Natural killer cell (primary cell): ENCODE results near the gene TM4SF4. TPM values are rescaled to one million over a fixed set of nuclear protein-coding genes. Genes with fewer than 3 reads are reported as not detected.

ENCODE experiments used
- ATAC-seq, 3 donors: fragments of 150-1000 bp in 2 of 3; fragments of 200-7000 bp in 1 of 3; cut with Tn5 transposase; 1 replicate in 1 of 3; 2 replicates in 2 of 3; pipeline ENCODE4 v1.10.0; 2021; ENCODE audit warnings: mild to moderate bottlenecking in 2 of 3, moderate library complexity in 2 of 3
- DNase-seq, 2 donors: peaks; one replicate each; pipeline versions ENCODE4 v3.0.0 to v3.0.0-alpha.2; 2013 to 2021; ENCODE audit warnings: mixed read lengths in 1 of 2
- H3K27ac ChIP-seq: one replicate; pipeline ENCODE4 v1.5.1; 2013; ENCODE audit warnings: mild to moderate bottlenecking, low read length
- H3K27me3 ChIP-seq: one replicate; pipeline ENCODE4 v1.6.1; 2013; ENCODE audit warnings: low read length; ENCODE audit not compliant: control insufficient read depth, insufficient read depth
- H3K36me3 ChIP-seq: one replicate; pipeline ENCODE4 v1.6.1; 2013; ENCODE audit warnings: low read length; ENCODE audit not compliant: control insufficient read depth, insufficient read depth
- H3K4me1 ChIP-seq: one replicate; pipeline ENCODE4 v1.6.1; 2013; ENCODE audit warnings: low read length; ENCODE audit not compliant: control insufficient read depth, insufficient read depth
- H3K4me3 ChIP-seq: one replicate; pipeline ENCODE4 v1.5.1; 2013; ENCODE audit warnings: low read length
- H3K9me3 ChIP-seq: one replicate; pipeline ENCODE4 v1.6.1; 2013; ENCODE audit warnings: low read length; ENCODE audit not compliant: control insufficient read depth, insufficient read depth
- H3K27ac Mint-ChIP-seq, 2 donors: one replicate each; pipeline ENCODE4 v1.8.0; 2022; ENCODE audit warnings: mild to moderate bottlenecking in 2 of 2, mixed read lengths in 2 of 2, moderate library complexity in 1 of 2
- H3K27me3 Mint-ChIP-seq, 2 donors: one replicate each; pipeline ENCODE4 v1.8.0; 2022; ENCODE audit warnings: low read depth in 2 of 2, mixed read lengths in 2 of 2
- H3K36me3 Mint-ChIP-seq: one replicate; pipeline ENCODE4 v1.8.0; 2022; ENCODE audit warnings: mixed read lengths
- H3K4me1 Mint-ChIP-seq, 2 donors: one replicate each; pipeline ENCODE4 v1.8.0; 2022; ENCODE audit warnings: mixed read lengths in 2 of 2
- H3K4me3 Mint-ChIP-seq: one replicate; pipeline ENCODE4 v1.8.0; 2022; ENCODE audit warnings: mild to moderate bottlenecking, moderate library complexity, mixed read lengths
- H3K9me3 Mint-ChIP-seq, 2 donors: one replicate each; pipeline ENCODE4 v1.8.0; 2022; ENCODE audit warnings: mixed read lengths in 2 of 2
- CTCF ChIP-seq: fragments of 200-600 bp; IDR thresholded peaks from one replicate; pipeline ENCODE4 v1.8.0; 2022; ENCODE audit warnings: antibody characterized with exemption
- WGBS: methylation state at CpG from one replicate; pipeline ENCODE4 v1.1.7; 2013; ENCODE audit warnings: missing lambda C conversion rate; ENCODE audit not compliant: insufficient coverage; 5-methylcytosine and 5-hydroxymethylcytosine counted together
- intact Hi-C: fragments of 100-400 bp; cut with micrococcal nuclease; formaldehyde crosslinking; loops from one replicate; pipeline ENCODE4 v1.14.2; 2022
- total RNA-seq, 4 donors: library from RNA; stranded (reverse); fragments of 120-200 nt in 1 of 4; gene quantifications; one replicate each; pipeline versions ENCODE4 v1.2.3 to v1.2.4, GENCODE V29; 2013 to 2022

Gene TM4SF4
- total RNA-seq: not detected
- not detected for total RNA-seq (2013)

- Histone ChIP-seq H3K27me3 (no peaks in the 10 kb centered on the region), H3K4me1 (no peaks in the 10 kb centered on the region), H3K4me3 (no peak within 1 kb of the TSS), H3K36me3 (no peaks in the 10 kb centered on the region), H3K9me3 (no peaks in the 10 kb centered on the region), H3K27ac (no peak within 1 kb of the TSS)
- H3K4me3 Mint-ChIP-seq: no peak within 1 kb of the TSS
- no peaks in the 10 kb centered on the region for H3K27me3 Mint-ChIP-seq
- no peaks in the 10 kb centered on the region for H3K9me3 Mint-ChIP-seq
- TF ChIP-seq CTCF: no peak
- no peaks in the 10 kb centered on the region for H3K36me3 Mint-ChIP-seq
- H3K4me1 Mint-ChIP-seq: peaks cover 9 to 11% of the 10 kb centered on the region in 2 donors
- ATAC-seq: no peak
- WGBS: 75% methylated on average over 4 of the region's 5 CpGs
- intact Hi-C loops: no loop called here
- no peak for DNase-seq
- H3K27ac Mint-ChIP-seq: no peak within 1 kb of the TSS
Measured at GRCh38 chr3:149474250-149474817, at the start of gene TM4SF4. Gene TM4SF4, plus strand, starts transcription at chr3:149474697. Its CDS starts 181 bp downstream, at chr3:149474878.

- Histone ChIP-seq H3K36me3 (no peaks in the 10 kb centered on the region), H3K4me3 (no peak overlapping the region), H3K9me3 (no peaks in the 10 kb centered on the region), H3K27ac (no peak overlapping the region), H3K27me3 (no peaks in the 10 kb centered on the region), H3K4me1 (no peaks in the 10 kb centered on the region)
- no peak for TF ChIP-seq CTCF
- no peak overlapping the region for H3K27ac Mint-ChIP-seq
- H3K4me3 Mint-ChIP-seq: no peak overlapping the region
- H3K27me3 Mint-ChIP-seq: peaks cover 0 to 3% of the 10 kb centered on the region in 2 donors
- ATAC-seq (no peak), DNase-seq (no peak)
- no peaks in the 10 kb centered on the region for H3K36me3 Mint-ChIP-seq
- no peaks in the 10 kb centered on the region for H3K9me3 Mint-ChIP-seq
- intact Hi-C loops: no loop called here
- 82% methylated on average over 1 of the region's 2 CpGs for WGBS
- H3K4me1 Mint-ChIP-seq: no peaks in the 10 kb centered on the region
Measured at GRCh38 chr3:149424918-149425317, 49.6 kb upstream of the TM4SF4 start.

GRCh38 chr3:149426325-149426724, 48.2 kb upstream of the TM4SF4 start:
- H3K36me3 ChIP-seq: no peaks in the 10 kb centered on the region
- Mint-ChIP-seq H3K27me3 (peaks cover 0 to 3% of the 10 kb centered on the region in 2 donors), H3K27ac (no peak overlapping the region), H3K36me3 (no peaks in the 10 kb centered on the region), H3K4me3 (no peak overlapping the region), H3K4me1 (no peaks in the 10 kb centered on the region), H3K9me3 (no peaks in the 10 kb centered on the region)
- 94% methylated on average over 2 of the region's 2 CpGs for WGBS
- DNase-seq: no peak
- H3K4me1 ChIP-seq: no peaks in the 10 kb centered on the region
- H3K27me3 ChIP-seq: no peaks in the 10 kb centered on the region
- intact Hi-C loops: no loop called here
- H3K4me3 ChIP-seq: no peak overlapping the region
- H3K27ac ChIP-seq: no peak overlapping the region
- no peaks in the 10 kb centered on the region for H3K9me3 ChIP-seq
- no peak for TF ChIP-seq CTCF
- no peak for ATAC-seq

- 100% methylated on average over 2 of the region's 2 CpGs for WGBS
- no peak for TF ChIP-seq CTCF
- no peaks in the 10 kb centered on the region for H3K9me3 ChIP-seq
- no peaks in the 10 kb centered on the region for H3K4me1 Mint-ChIP-seq
- H3K36me3 ChIP-seq: no peaks in the 10 kb centered on the region
- H3K27me3 Mint-ChIP-seq: no peaks in the 10 kb centered on the region
- H3K27ac Mint-ChIP-seq: no peak overlapping the region
- no peak for ATAC-seq
- no peak for DNase-seq
- H3K9me3 Mint-ChIP-seq: no peaks in the 10 kb centered on the region
- no peaks in the 10 kb centered on the region for H3K36me3 Mint-ChIP-seq
- no peak overlapping the region for H3K4me3 ChIP-seq
- H3K27ac ChIP-seq: no peak overlapping the region
- H3K4me1 ChIP-seq: no peaks in the 10 kb centered on the region
- no peaks in the 10 kb centered on the region for H3K27me3 ChIP-seq
- intact Hi-C loops: no loop called here
- H3K4me3 Mint-ChIP-seq: no peak overlapping the region
Measured at GRCh38 chr3:149428087-149428486, 46.4 kb upstream of the TM4SF4 start.
